Mesendoderm (in vitro differentiated cells): Measurements from ENCODE around the gene PTPRU.

Source experiments
- DNase-seq: peaks from one replicate; pipeline ENCODE4 v3.0.0; 2013
- H2AK5ac ChIP-seq: 2 replicates; pipeline ENCODE4 v1.6.1; 2013; ENCODE audit warnings: low read length, inconsistent platforms
- H2BK120ac ChIP-seq: 2 replicates; pipeline ENCODE4 v1.6.1; 2013; ENCODE audit warnings: low read depth, mild to moderate bottlenecking, low read length, moderate library complexity, mixed read lengths
- H2BK15ac ChIP-seq: replicated peaks from 2 replicates; pipeline ENCODE4 v1.6.1; 2013; ENCODE audit warnings: low read depth, mild to moderate bottlenecking, moderate library complexity
- H2BK5ac ChIP-seq: 2 replicates; pipeline ENCODE4 v1.6.1; 2013; ENCODE audit warnings: low read length, inconsistent platforms
- H3K18ac ChIP-seq: 2 replicates; pipeline ENCODE4 v1.6.1; 2013; ENCODE audit warnings: mild to moderate bottlenecking, low read length, mixed read lengths
- H3K23ac ChIP-seq: one replicate; pipeline ENCODE4 v1.6.1; 2013; ENCODE audit warnings: low read length
- H3K27ac ChIP-seq: 2 replicates; pipeline ENCODE4 v1.5.1; 2013; ENCODE audit warnings: low read depth, mild to moderate bottlenecking, inconsistent platforms, low read length, moderate library complexity
- H3K27me3 ChIP-seq: 2 replicates; pipeline ENCODE4 v1.6.1; 2013; ENCODE audit warnings: low read length, control low read depth, mild to moderate bottlenecking, inconsistent platforms; ENCODE audit not compliant: insufficient read depth, poor library complexity
- H3K36me3 ChIP-seq: 2 replicates; pipeline ENCODE4 v1.6.1; 2013; ENCODE audit warnings: low read length, inconsistent platforms; ENCODE audit not compliant: control insufficient read depth, insufficient read depth
- H3K4ac ChIP-seq: one replicate; pipeline ENCODE4 v1.6.1; 2013; ENCODE audit warnings: low read depth, mild to moderate bottlenecking, low read length, moderate library complexity
- H3K4me1 ChIP-seq: 2 replicates; pipeline ENCODE4 v1.6.1; 2013; ENCODE audit warnings: low read depth, low read length, inconsistent platforms; ENCODE audit not compliant: control insufficient read depth
- H3K4me2 ChIP-seq: 2 replicates; pipeline ENCODE4 v1.6.1; 2013; ENCODE audit warnings: low read length
- H3K4me3 ChIP-seq: 2 replicates; pipeline ENCODE4 v1.5.1; 2013; ENCODE audit warnings: mild to moderate bottlenecking, low read length
- H3K56ac ChIP-seq: one replicate; pipeline ENCODE4 v1.6.1; 2013; ENCODE audit warnings: low read length
- H3K79me1 ChIP-seq: 2 replicates; pipeline ENCODE4 v1.6.1; 2013; ENCODE audit warnings: low read length, inconsistent platforms
- H3K79me2 ChIP-seq: 2 replicates; pipeline ENCODE4 v1.6.1; 2013; ENCODE audit warnings: mild to moderate bottlenecking, low read length; ENCODE audit not compliant: control insufficient read depth, insufficient read depth
- H3K9ac ChIP-seq: 2 replicates; pipeline ENCODE4 v1.6.1; 2013; ENCODE audit warnings: low read length, inconsistent platforms
- H4K5ac ChIP-seq: one replicate; pipeline ENCODE4 v1.6.1; 2013; ENCODE audit warnings: low read length
- H4K8ac ChIP-seq: one replicate; pipeline ENCODE4 v1.6.1; 2013; ENCODE audit warnings: low read depth, mild to moderate bottlenecking, control low read depth, low read length, moderate library complexity
- WGBS: extraction: QIAGEN DNeasy Blood & Tissue Kit; methylation state at CpG from one replicate; pipeline ENCODE4 v1.1.7; 2013; ENCODE audit warnings: low lambda C conversion rate, missing lambda C conversion rate; ENCODE audit not compliant: insufficient coverage; ENCODE audit errors: extremely low coverage; 5-methylcytosine and 5-hydroxymethylcytosine counted together

PTPRU gene

GRCh38 chr1:29240400-29240837, 4.1 kb downstream of the PTPRU start:
- no peak overlapping the region for H3K23ac ChIP-seq
- H3K4me3 ChIP-seq = no peak overlapping the region
- H2BK5ac ChIP-seq = no peak overlapping the region
- H3K56ac ChIP-seq = peak overlapping the region; percentile 65
- peak; percentile 98 for DNase-seq
- H3K27ac ChIP-seq = no peak overlapping the region
- H3K79me2 ChIP-seq = peaks cover 42% of the 10 kb centered on the region
- no peak overlapping the region for H4K8ac ChIP-seq
- peak overlapping the region; percentile 31 for H3K9ac ChIP-seq
- H3K4ac ChIP-seq = peak overlapping the region; percentile 38
- H3K4me1 ChIP-seq = peaks cover 38% of the 10 kb centered on the region
- no peak overlapping the region for H4K5ac ChIP-seq
- H3K4me2 ChIP-seq = no peak overlapping the region
- WGBS = no CpG with 5 or more reads among the region's 4 CpGs
- H2AK5ac ChIP-seq = no peak overlapping the region
- no peaks in the 10 kb centered on the region for H3K27me3 ChIP-seq
- H3K18ac ChIP-seq = peak overlapping the region; percentile 70
- H3K79me1 ChIP-seq = peaks cover 29% of the 10 kb centered on the region
- no peaks in the 10 kb centered on the region for H3K36me3 ChIP-seq
- peak overlapping the region; percentile 47 for H2BK120ac ChIP-seq
- H2BK15ac ChIP-seq = no peak overlapping the region

GRCh38 chr1:29240986-29241385, 4.7 kb downstream of the PTPRU start:
- Histone ChIP-seq H3K79me1 (peaks cover 34% of the 10 kb centered on the region), H3K4me1 (peaks cover 39% of the 10 kb centered on the region), H3K18ac (peak overlapping the region; percentile 70), H4K8ac (no peak overlapping the region), H2AK5ac (peak overlapping the region; percentile 93), H2BK5ac (peak overlapping the region; percentile 80), H4K5ac (no peak overlapping the region), H3K79me2 (peaks cover 48% of the 10 kb centered on the region), H3K4me3 (no peak overlapping the region), H2BK120ac (peak overlapping the region; percentile 47), H3K4ac (peak overlapping the region; percentile 75), H3K36me3 (no peaks in the 10 kb centered on the region), H3K27me3 (no peaks in the 10 kb centered on the region), H3K23ac (no peak overlapping the region), H3K27ac (no peak overlapping the region), H3K56ac (peak overlapping the region; percentile 68), H3K4me2 (no peak overlapping the region), H2BK15ac (no peak overlapping the region), H3K9ac (peak overlapping the region; percentile 2)
- DNase-seq = no peak
- WGBS = no CpG with 5 or more reads among the region's 2 CpGs

- H4K5ac ChIP-seq = no peak overlapping the region
- peaks cover 41% of the 10 kb centered on the region for H3K79me1 ChIP-seq
- no peak overlapping the region for H3K9ac ChIP-seq
- H3K36me3 ChIP-seq = no peaks in the 10 kb centered on the region
- no peaks in the 10 kb centered on the region for H3K27me3 ChIP-seq
- peak overlapping the region; percentile 6 for H3K18ac ChIP-seq
- no peak overlapping the region for H3K27ac ChIP-seq
- no peak overlapping the region for H3K23ac ChIP-seq
- peak; percentile 83 for DNase-seq
- peak overlapping the region; percentile 50 for H3K56ac ChIP-seq
- H3K79me2 ChIP-seq = peaks cover 60% of the 10 kb centered on the region
- H3K4me2 ChIP-seq = no peak overlapping the region
- no peak overlapping the region for H3K4me3 ChIP-seq
- H2AK5ac ChIP-seq = no peak overlapping the region
- peak overlapping the region; percentile 7 for H2BK120ac ChIP-seq
- peak overlapping the region; percentile 45 for H3K4ac ChIP-seq
- H2BK15ac ChIP-seq = no peak overlapping the region
- WGBS = no CpG with 5 or more reads among the region's 16 CpGs
- no peak overlapping the region for H2BK5ac ChIP-seq
- H4K8ac ChIP-seq = no peak overlapping the region
- H3K4me1 ChIP-seq = peaks cover 42% of the 10 kb centered on the region
Measured at GRCh38 chr1:29243023-29243870, 6.9 kb downstream of the PTPRU start.

DNA sequence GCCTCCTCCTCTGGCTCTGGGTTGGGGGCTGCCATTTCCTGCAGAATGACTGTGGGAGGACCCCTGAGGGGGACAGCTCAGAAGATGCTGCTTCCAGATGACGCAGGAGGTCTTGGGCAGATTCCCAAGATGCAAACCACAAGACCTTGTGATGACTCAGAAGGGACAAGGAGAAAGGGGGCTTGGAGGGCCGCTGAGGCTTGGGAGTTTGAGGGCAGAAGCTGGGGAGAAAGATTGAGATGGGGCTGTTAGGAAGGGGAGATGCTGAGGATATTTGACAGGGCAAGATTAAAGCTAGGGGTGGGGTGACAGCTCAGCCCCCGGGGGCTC, 7.5 kb downstream of the PTPRU start:
- Histone ChIP-seq H2BK15ac (no peak overlapping the region), H2AK5ac (no peak overlapping the region), H3K9ac (no peak overlapping the region), H3K4me1 (peaks cover 46% of the 10 kb centered on the region), H4K8ac (no peak overlapping the region), H3K79me2 (peaks cover 65% of the 10 kb centered on the region), H3K56ac (peak overlapping the region; percentile 60), H3K4me3 (no peak overlapping the region), H3K4me2 (no peak overlapping the region), H3K79me1 (peaks cover 46% of the 10 kb centered on the region), H3K27me3 (no peaks in the 10 kb centered on the region), H3K4ac (peak overlapping the region; percentile 23), H3K23ac (no peak overlapping the region), H4K5ac (no peak overlapping the region), H2BK5ac (no peak overlapping the region), H3K18ac (no peak overlapping the region), H3K36me3 (no peaks in the 10 kb centered on the region), H2BK120ac (no peak overlapping the region), H3K27ac (no peak overlapping the region)
- no peak for DNase-seq
- no CpG with 5 or more reads among the region's 3 CpGs for WGBS

DNA sequence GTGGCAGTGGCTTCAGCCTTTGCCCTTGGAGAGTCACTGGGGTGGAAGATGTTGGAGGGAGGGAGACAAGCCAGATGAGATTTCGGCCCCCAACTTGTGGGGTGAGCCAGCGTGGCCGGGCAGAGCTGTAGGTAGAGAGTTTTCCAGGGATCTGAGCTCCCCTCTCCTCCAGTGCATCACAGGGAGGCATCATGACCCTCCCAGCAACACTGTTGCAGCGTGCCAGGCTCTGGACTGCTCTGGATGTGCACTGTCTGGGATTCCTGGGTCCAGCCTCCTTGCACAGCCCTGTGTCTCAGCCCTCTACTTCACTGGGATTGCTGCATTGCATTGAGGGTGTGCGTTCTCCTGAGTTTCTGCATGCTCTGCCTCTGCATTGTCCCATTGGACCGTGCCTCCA, 8.9 kb downstream of the PTPRU start:
- no peak for DNase-seq
- WGBS = no CpG with 5 or more reads among the region's 6 CpGs
- H3K36me3 ChIP-seq = no peaks in the 10 kb centered on the region

More for the DNA sequence above, 8.9 kb downstream of the PTPRU start:
- Histone ChIP-seq H3K4me3 (no peak overlapping the region), H2BK5ac (no peak overlapping the region), H3K56ac (peak overlapping the region; percentile 60), H2BK120ac (no peak overlapping the region), H2BK15ac (no peak overlapping the region), H4K5ac (no peak overlapping the region), H3K27me3 (no peaks in the 10 kb centered on the region), H3K4me1 (peaks cover 46% of the 10 kb centered on the region), H3K27ac (no peak overlapping the region), H2AK5ac (peak overlapping the region; percentile 76), H3K79me1 (peaks cover 43% of the 10 kb centered on the region), H3K4ac (no peak overlapping the region), H4K8ac (no peak overlapping the region), H3K79me2 (peaks cover 63% of the 10 kb centered on the region), H3K4me2 (no peak overlapping the region), H3K9ac (no peak overlapping the region), H3K18ac (no peak overlapping the region), H3K23ac (no peak overlapping the region)
